GM21381 (cell line): Measurements from ENCODE around the gene EZH2.

ENCODE experiments used
- ATAC-seq: cut with Tn5 transposase; IDR thresholded peaks from one replicate; pipeline ENCODE4 v1.9.1; 2021; ENCODE audit warnings: mild to moderate bottlenecking, moderate library complexity; ENCODE audit not compliant: unreplicated experiment

Gene EZH2

DNA sequence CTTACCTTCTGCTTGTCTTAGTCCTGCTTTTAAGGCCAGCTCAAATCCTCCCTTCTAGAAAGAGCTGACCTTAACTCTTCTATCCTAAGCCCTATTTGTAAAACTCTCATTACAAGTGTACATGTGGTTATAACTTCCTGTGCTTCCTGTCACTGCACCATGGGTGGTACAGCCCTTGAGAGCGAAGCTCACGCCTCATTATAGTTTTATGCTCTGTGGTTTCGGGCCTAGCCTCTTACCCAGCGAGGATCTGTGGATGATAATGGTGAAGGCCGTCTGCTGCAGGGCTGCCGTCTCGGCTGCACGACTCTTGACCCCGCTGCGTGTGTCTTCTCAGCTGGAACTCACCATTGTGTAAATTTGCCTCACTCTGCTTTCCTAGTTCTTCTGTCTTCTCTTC lies 110.8 kb downstream of the EZH2 start:
- peak; percentile 95 for ATAC-seq

GRCh38 chr7:148772297-148773089 lies 111.6 kb downstream of the EZH2 start:
- ATAC-seq, result no peak

DNA sequence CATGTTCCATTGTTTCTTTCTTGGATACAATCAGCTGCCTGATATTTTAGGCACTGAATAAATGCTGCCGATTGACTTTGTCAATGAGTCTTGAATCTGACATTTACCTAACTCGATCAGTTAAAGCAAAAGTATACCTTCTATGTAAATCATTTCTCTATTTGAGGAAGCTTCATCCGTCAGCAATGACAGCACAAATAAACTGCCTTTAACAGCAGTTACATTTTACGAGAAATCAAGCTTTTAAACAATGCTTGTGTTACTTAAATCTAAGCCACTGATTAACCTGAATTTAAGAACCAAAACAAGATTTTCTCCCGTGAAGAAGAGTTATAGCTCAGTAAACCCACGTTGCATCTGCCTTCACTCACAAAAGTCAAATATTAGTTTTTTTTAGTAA lies 114.1 kb downstream of the EZH2 start:
- no peak for ATAC-seq

- ATAC-seq, result no peak
Measured at GRCh38 chr7:148763622-148764021, 120.5 kb downstream of the EZH2 start.

GRCh38 chr7:148761499-148762278 lies 122.4 kb downstream of the EZH2 start:
- no peak for ATAC-seq
